Measurements from ENCODE around the gene C5orf46.

Gene C5orf46

GRCh38 chr5:147927901-147928300, 21.6 kb upstream of the C5orf46 start:
- H3K4me3 ChIP-seq (ENCODE audit: low read length), result no peak overlapping the region
- no peak for DNase-seq (ENCODE audit: low read depth)
- TF ChIP-seq CTCF (conservative IDR thresholded peaks at IDR 0.05; ENCODE audit: low read length), result no peak

GRCh38 chr5:147925020-147925419, 18.7 kb upstream of the C5orf46 start:
- no peak for DNase-seq (ENCODE audit: low read depth)
- H3K4me3 ChIP-seq (ENCODE audit: low read length), result no peak overlapping the region
- TF ChIP-seq CTCF (conservative IDR thresholded peaks at IDR 0.05; ENCODE audit: low read length), result no peak

GRCh38 chr5:147921136-147921535, 14.8 kb upstream of the C5orf46 start:
- H3K4me3 ChIP-seq (ENCODE audit: low read length), result no peak overlapping the region
- no peak for DNase-seq (ENCODE audit: low read depth)
- TF ChIP-seq CTCF (conservative IDR thresholded peaks at IDR 0.05; ENCODE audit: low read length), result no peak

GRCh38 chr5:147920420-147921030, 14.2 kb upstream of the C5orf46 start:
- DNase-seq (ENCODE audit: low read depth), result no peak
- TF ChIP-seq CTCF (conservative IDR thresholded peaks at IDR 0.05; ENCODE audit: low read length), result no peak
- H3K4me3 ChIP-seq (ENCODE audit: low read length), result no peak overlapping the region

GRCh38 chr5:147918899-147919298, 12.6 kb upstream of the C5orf46 start:
- TF ChIP-seq CTCF (conservative IDR thresholded peaks at IDR 0.05; ENCODE audit: low read length), result no peak
- no peak for DNase-seq (ENCODE audit: low read depth)
- no peak overlapping the region for H3K4me3 ChIP-seq (ENCODE audit: low read length)

GRCh38 chr5:147918101-147918685, 11.9 kb upstream of the C5orf46 start:
- DNase-seq (ENCODE audit: low read depth), result no peak
- H3K4me3 ChIP-seq (ENCODE audit: low read length), result no peak overlapping the region
- TF ChIP-seq CTCF (conservative IDR thresholded peaks at IDR 0.05; ENCODE audit: low read length), result no peak

GRCh38 chr5:147913786-147914185, 7.4 kb upstream of the C5orf46 start:
- no peak for TF ChIP-seq CTCF (conservative IDR thresholded peaks at IDR 0.05; ENCODE audit: low read length)
- no peak for DNase-seq (ENCODE audit: low read depth)
- H3K4me3 ChIP-seq (ENCODE audit: low read length), result no peak overlapping the region
